Bronchial epithelial cell (primary cell): ENCODE measurements around the gene FAM53B. TPM values are rescaled to one million over a fixed set of nuclear protein-coding genes. Genes with fewer than 3 reads are reported as not detected.

Source experiments
- DNase-seq: peaks from one replicate; pipeline ENCODE4 v3.0.0-alpha.2; 2010; ENCODE audit warnings: low read depth
- FAIRE-seq: peaks from 2 replicates; lab custom pipeline; 2011; peaks lifted over from hg19 to GRCh38; lab: Jason Lieb, UNC
- H3K27me3 ChIP-seq: 2 replicates; pipeline ENCODE4 v1.5.1; 2011; ENCODE audit warnings: low read length; ENCODE audit not compliant: control insufficient read depth, insufficient read depth
- H3K36me3 ChIP-seq: 2 replicates; pipeline ENCODE4 v1.5.1; 2011; ENCODE audit warnings: low read length; ENCODE audit not compliant: control insufficient read depth, insufficient read depth
- H3K4me3 ChIP-seq: 2 replicates; pipeline ENCODE4 v1.5.1; 2011; ENCODE audit warnings: mild to moderate bottlenecking, low read depth, low read length, control low read depth
- CTCF ChIP-seq: IDR thresholded peaks from 2 replicates; pipeline ENCODE4 v1.5.1; 2011; ENCODE audit warnings: mild to moderate bottlenecking, moderate library complexity, low read length, control low read depth, inconsistent platforms; ENCODE audit not compliant: insufficient read depth, severe bottlenecking
- total RNA-seq: library from RNA; depleted of rRNA; stranded (reverse); fragments of >200 nt; gene quantifications from 2 replicates; pipeline ENCODE4 v1.2.1, GENCODE V29; 2014

The FAM53B gene
- total RNA-seq, 1 donor from 2014 or later = 19.5 TPM

GRCh38 chr10:124704428-124705380 lies 39.5 kb downstream of the FAM53B start:
- H3K27me3 ChIP-seq = no peaks in the 10 kb centered on the region
- H3K4me3 ChIP-seq = no peak overlapping the region
- FAIRE-seq = no peak
- H3K36me3 ChIP-seq = peaks cover 34% of the 10 kb centered on the region
- no peak for TF ChIP-seq CTCF
- no peak for DNase-seq

- Histone ChIP-seq H3K27me3 (no peaks in the 10 kb centered on the region), H3K36me3 (peaks cover 36% of the 10 kb centered on the region), H3K4me3 (no peak overlapping the region)
- DNase-seq = no peak
- no peak for FAIRE-seq
- no peak for TF ChIP-seq CTCF
Observed at GRCh38 chr10:124703778-124704427, 40.3 kb downstream of the FAM53B start.

GRCh38 chr10:124703372-124703771 lies 40.8 kb downstream of the FAM53B start:
- no peaks in the 10 kb centered on the region for H3K27me3 ChIP-seq
- DNase-seq (no peak), FAIRE-seq (no peak)
- no peak overlapping the region for H3K4me3 ChIP-seq
- peaks cover 39% of the 10 kb centered on the region for H3K36me3 ChIP-seq
- TF ChIP-seq CTCF = no peak

GRCh38 chr10:124701881-124702656 lies 42.1 kb downstream of the FAM53B start:
- Histone ChIP-seq H3K36me3 (peaks cover 40% of the 10 kb centered on the region), H3K27me3 (no peaks in the 10 kb centered on the region), H3K4me3 (no peak overlapping the region)
- no peak for FAIRE-seq
- TF ChIP-seq CTCF = no peak
- DNase-seq = no peak

GRCh38 chr10:124701435-124701834 lies 42.7 kb downstream of the FAM53B start:
- H3K4me3 ChIP-seq = no peak overlapping the region
- no peaks in the 10 kb centered on the region for H3K27me3 ChIP-seq
- no peak for FAIRE-seq
- TF ChIP-seq CTCF = no peak
- no peak for DNase-seq
- peaks cover 41% of the 10 kb centered on the region for H3K36me3 ChIP-seq
